Jurkat, Clone E6-1 (cell line): ENCODE results near the gene ADGRD1.

Source experiments
- DNase-seq: peaks from one replicate; pipeline ENCODE4 v3.0.0-alpha.2; 2011; ENCODE audit warnings: low read depth, low spot score
- H3K4me3 ChIP-seq: 2 replicates; pipeline ENCODE4 v1.5.1; 2011; ENCODE audit warnings: mild to moderate bottlenecking, low read length, control low read depth, moderate library complexity

ADGRD1 gene

DNA sequence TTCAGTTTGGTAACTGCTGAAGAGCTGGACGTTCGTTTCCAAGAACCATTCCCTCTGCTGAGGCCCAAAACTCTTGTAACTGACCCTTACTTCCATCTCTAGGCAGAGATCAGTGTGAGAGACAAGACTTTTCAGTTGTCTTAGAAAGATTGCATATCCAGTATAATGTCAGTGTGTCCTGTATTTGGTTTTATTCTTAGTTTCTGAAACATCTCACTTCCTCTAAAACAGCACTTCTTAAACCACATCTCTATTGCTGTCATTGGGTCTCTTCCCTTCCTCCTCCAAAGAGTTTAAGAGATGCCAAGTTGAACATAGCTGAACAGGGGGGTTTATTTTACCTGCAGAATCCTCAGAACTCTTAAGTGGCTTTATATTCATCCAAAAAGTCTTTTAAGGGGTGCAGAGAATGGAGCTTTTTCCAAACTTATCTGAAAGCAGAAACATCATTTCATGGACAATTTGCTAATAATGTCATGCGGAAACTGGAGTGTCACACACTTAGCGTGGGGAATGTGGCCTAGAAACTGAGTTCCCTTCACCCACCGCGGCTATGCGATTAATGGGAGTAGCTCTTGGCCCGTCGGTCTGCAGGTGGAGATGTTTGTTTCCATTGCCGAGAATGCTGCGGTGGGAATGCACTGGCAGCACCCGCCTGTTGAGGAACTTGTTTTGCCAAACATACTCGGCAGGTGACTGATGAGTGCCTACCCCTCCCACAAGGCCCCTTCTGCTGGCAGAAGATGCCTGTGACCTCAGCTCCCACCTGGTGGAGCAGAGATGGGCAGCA lies 148.2 kb downstream of the ADGRD1 start:
- DNase-seq = no peak
- H3K4me3 ChIP-seq = no peak overlapping the region

DNA sequence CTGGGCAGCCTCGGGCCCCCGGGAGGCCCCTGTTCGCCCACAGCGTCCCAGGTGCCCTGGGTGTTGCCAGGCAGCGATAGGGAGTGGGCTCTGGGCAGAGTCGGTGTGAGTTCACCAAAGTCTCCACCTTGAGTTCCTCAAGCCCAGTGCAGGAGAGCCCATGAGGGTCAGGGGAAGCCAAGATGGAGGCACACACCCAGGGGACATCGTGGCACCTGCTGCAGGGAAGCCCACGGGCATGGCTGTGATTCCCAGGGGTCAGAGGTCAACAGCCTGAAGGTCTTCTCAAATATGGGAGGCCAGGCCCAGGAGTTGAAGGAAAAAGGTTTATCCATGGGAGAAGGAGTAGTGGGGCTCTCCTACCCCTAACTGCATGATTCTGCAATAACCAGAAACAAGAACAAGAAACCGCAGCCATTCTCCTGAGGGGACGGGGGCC lies 148.8 kb downstream of the ADGRD1 start:
- H3K4me3 ChIP-seq = no peak overlapping the region
- no peak for DNase-seq

DNA sequence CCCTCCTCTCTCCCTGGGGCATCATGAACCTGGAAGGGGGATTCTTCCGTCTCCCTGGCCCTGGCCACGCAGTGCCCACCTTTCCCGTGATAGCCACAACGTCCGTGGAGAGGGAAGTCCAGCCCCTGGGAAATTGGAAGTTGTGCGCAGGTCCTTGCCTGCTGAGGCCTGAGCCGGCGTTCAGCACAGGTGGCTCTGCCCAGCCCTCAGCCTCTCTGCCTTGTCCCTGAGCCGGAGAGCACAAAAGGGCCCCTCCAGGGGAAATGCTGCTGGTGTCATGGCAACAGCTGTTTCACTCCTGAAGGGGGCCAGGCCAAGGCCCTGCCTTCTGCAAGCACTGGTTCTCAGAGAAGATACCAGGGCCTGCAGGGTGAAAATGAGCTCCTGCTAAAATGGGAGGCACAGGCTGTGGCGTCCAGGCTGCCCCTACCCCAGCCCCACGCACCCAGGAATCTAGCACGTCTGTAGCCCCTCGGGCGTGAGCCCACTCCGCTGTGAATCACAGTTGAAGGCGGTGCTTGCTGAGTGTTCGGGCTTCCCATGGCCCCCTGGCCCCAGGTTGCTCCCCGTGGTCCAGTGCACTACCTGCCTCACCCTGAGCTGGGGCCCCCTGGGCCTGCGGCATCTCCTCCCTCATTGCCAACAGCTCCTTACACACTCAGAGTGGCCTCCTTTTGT lies 149.4 kb downstream of the ADGRD1 start:
- no peak for DNase-seq

DNA sequence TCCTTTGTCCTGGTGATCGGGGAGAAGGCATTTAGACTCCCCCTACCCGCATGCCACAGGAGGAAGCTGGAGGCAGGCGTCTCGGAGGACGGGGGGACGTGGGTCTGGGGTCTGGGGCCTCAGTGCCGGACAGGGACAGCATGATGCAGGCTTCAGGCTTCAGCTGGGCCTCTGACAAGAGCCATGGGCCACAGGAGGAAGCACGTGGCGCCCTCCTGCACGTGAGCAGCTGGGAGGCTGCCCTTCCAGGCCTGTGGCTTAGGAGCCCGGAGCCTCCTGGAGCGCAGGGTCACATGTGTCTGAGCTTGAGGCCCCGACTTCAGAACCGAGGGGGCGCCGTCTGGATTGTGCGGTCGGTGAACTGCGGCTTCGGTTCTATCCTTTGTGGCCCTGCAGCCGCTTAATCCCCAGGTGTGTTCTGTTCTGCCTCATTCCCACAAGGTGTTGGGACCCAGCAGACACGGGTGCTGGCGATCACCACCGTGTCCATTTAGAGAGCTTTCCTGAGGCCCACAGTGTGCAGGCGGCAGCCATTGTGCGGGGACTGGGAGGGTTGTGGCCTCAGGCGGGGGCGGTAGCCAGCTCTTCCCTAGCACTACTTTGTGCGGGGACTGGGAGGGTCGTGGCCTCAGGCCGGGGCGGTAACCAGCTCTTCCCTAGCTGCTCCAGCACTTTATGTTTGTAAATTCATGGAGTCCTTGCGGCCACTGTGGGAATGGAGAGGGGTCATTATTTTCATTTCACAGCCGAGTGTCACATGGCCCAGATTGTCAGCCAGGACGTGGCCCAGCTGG lies 150.2 kb downstream of the ADGRD1 start:
- DNase-seq = no peak
- H3K4me3 ChIP-seq = no peak overlapping the region

More for the DNA sequence above, 149.4 kb downstream of the ADGRD1 start:
- H3K4me3 ChIP-seq = no peak overlapping the region

DNA sequence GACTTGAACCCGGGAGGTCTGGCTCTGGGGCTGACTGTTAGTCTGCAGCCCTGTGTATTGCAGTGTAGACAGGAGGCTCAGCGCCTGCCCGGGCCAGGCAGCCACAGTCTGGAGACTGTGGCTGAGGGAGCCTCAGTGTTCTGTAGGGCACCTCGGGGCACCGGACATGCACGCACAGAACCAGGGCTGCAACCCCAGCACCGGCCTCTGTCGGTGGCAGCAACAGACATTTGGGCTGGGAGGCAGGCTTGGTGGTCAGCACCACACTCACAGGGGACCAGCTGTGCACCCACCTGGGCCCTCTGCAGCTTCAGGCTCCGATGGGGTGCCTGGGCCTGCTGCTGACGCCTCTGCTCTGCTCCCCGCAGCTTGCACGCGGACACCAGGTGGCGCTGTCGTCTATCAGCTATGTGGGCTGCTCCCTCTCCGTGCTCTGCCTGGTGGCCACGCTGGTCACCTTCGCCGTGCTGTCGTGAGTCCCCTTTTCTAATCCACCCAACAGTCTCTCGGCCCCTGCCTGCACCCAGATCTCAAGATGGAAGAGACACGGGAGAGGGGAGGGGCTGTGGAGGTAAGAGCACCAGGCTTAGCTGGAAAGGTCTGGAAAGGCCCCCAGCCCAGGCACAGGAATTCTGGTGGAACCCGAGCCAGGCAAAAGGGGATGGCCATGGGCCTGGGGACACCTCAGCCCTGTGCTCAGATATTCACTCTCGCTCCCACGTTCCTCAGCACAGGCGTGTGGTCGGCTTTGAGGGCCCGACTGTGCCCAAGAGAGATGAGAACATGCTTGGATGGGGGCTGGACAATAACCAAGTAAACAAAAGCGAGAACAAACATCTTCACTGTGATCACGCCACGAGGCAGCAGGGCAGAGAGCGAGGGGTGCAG lies 151.0 kb downstream of the ADGRD1 start:
- no peak overlapping the region for H3K4me3 ChIP-seq
- DNase-seq = peak; percentile 41

DNA sequence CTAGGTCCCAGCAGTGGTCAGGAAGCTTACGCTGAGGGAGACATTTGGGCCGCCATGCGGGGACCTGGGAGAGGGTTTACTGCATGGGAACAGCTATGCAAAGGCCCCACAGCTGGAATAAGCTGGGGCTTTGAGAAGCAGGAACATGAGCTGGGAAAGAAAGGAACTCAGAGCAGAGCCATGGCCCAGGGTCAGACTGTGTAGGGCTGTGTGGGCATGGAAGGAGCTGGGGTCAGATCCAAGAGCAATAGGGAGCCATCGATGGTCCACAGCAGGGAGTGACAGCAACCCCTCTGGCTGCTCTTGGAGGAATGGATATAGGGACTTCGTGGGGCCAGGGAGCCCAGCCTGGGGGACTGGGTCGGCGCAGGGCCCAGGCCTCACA lies 151.6 kb downstream of the ADGRD1 start:
- no peak for DNase-seq
- H3K4me3 ChIP-seq = no peak overlapping the region

DNA sequence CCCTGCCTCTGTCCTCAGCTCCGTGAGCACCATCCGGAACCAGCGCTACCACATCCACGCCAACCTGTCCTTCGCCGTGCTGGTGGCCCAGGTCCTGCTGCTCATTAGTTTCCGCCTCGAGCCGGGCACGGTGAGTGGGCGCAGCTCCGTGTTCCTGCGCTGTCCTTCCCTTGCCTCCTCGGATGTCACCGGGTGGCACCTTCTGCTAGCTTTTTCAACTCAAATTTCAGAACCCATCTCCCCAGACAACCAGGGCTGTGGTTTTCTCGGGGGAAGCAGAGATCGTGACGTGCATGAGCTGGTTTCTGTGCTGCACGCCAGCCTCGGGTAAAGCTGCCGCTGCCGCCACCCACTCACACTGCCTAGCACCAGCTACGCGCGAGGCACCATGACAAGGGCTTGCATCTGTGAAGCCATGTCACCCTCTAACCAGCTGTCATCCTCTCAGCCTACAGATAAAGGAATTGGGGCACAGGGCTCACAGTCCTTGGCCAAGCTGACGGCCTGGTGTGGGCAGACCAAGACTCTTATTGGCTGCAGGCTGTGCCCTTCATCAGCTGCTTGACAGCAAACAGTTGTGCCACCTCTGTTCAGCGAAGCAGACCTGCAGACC lies 152.1 kb downstream of the ADGRD1 start:
- DNase-seq = no peak
- H3K4me3 ChIP-seq = no peak overlapping the region

DNA sequence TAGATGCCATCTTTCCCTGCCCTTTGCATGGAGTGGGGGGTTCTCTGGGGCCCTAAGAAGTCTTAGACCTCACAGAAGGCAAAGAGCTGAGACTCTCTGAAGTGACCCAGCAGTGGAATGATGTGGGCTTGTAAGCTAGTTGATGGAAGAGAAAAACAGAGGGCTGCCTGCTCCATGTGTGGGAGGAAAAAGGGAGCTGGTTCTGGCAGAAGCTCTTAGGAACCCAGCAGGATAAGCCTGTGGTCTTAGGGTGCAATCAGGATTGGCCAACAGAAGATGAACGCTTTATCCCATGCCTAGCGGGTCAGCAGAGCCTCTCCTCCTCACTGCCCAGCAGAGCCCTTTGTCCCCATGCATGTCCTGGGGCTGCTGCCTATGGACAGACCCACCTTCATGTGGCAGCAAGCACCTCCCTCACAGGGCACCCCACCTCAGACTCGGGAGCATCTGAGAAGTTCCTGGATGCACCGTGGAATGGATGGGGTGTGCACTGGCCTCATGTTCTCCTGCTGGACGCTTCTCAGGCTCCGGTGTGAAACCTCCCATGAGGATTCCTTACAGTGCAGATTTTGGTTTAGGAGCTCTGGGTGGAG lies 152.7 kb downstream of the ADGRD1 start:
- no peak for DNase-seq

DNA sequence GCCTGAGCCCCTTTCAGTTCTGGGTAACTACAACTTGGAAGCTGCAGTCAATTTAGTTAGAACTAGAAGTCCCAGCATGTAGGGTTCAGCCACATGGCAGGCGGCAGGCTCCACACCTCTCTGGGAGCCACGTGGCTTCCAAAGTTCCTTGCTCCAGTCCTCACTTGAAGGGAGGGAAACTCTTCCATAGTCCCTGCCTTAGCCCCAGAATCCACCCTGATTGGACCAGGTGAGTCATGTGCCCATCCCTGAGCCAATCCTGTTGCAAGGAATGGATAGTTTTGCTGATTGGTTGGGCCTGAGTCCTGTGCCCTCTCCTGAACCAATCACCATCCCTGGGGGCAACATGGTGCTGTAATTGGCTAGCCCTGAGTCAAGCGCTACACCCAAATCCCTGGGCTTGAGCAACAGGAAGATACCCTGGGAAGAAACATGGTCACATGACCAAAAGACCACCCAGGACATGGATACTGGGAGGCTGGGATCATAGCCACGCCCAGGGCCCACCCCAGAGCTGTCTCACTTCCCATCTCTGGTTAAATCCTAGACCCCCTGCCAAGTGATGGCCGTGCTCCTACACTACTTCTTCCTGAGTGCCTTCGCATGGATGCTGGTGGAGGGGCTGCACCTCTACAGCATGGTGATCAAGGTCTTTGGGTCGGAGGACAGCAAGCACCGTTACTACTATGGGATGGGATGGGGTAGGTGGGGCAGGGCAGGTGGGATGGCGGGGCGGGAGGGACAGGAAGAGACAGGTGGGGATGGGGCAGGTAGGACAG lies 154.7 kb downstream of the ADGRD1 start:
- no peak overlapping the region for H3K4me3 ChIP-seq
- DNase-seq = no peak

More for the DNA sequence above, 152.7 kb downstream of the ADGRD1 start:
- H3K4me3 ChIP-seq = no peak overlapping the region

DNA sequence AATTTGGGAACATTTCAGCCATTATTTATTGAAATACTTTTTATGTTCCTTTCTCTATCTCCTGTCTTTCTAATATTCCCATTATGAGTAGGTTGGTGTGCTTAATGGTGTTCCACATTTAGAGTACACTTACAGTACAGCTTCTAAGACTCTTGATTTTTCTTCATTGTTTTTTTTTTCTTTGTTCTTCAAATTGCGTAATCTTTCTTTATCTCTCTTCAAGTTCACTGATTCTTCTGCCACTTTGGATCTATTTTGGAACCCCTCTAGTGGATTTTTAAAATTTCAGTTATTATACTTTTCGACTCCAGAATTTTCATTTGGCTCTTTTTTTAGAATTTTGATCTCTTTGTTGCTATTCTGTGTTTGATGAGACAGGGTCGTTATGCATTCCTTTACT lies 157.7 kb downstream of the ADGRD1 start:
- no peak overlapping the region for H3K4me3 ChIP-seq

DNA sequence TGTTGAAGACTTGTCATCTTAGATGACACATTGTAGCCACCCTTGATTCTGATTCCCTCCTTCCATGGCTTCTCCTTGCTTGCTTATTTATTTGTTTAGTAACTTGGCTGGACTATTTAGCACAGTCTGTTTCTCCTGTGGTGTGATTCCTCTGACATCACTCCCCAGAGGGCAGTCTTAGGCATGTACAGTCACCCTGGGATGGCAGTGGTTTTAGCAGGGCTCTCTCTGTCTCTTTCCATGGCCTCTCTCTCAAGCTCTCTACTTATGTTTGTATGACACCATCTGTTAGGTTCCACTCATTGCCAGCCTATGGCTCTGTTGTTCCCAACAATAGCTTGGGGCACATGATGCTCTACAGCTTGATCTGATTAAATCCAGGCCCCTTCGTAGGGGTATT lies 158.3 kb downstream of the ADGRD1 start:
- H3K4me3 ChIP-seq = no peak overlapping the region
- no peak for DNase-seq

More for the DNA sequence above, 157.7 kb downstream of the ADGRD1 start:
- DNase-seq = no peak

DNA sequence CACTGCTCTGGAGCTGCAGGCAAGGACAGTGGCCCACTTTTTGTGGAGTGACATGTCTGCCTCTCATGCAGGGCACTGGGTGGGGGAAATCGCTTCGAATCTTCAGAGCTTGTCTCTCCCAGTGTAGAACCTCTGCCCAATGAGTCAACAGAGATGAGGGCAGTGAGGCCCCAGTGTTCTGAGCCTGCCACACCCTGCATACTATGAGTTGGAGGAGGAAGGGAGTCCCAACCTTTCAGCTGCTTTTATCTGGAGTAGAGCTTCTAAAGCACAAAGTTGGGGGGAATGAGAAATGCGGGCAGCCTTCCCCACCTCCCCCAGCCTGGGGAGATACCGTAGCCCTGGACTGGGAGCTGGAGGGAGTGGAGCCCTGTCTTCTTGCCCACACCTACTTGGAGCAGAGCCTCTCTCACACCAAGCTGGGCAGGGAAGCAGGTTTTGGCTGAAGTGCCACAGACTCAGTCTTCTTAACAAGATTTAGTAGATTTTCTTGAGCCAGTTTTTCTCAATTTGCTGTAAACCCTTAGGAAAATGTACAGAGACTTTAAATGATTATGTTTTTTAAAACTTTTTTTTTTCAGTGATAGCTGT lies 159.1 kb downstream of the ADGRD1 start:
- no peak for DNase-seq
- no peak overlapping the region for H3K4me3 ChIP-seq

DNA sequence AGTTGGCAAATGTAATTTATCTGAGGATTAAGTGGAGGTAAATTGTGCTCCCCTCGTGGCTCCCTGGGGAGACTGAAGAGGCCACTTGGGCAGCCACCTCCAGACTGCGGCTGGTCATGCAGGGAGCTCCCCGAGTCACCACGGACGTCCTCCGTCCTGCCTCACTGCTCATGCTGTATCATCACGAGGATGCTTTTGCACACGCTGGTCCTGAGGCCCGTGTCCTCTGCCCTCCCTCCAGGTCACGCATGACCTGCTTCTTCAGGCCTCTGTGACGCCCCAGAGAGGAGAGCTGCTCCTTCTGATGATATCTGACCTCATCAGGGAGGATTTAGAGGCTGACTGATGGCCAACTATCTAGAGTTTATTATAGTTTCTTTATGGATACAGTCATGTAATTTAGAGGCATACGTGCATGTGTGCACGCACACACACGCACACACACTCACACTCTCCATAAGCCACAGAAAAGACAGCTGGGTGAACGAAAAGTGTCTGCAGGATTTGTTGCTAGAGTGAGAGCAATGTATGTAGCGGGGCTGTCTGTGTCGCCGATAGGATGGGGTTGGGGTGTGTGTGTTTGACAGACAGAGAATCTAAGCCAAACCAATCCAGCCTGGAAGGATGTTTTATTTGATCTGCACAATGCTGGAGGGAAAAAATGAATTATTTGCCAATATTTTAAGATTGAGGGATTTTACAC lies 160.0 kb downstream of the ADGRD1 start:
- no peak overlapping the region for H3K4me3 ChIP-seq
- no peak for DNase-seq

DNA sequence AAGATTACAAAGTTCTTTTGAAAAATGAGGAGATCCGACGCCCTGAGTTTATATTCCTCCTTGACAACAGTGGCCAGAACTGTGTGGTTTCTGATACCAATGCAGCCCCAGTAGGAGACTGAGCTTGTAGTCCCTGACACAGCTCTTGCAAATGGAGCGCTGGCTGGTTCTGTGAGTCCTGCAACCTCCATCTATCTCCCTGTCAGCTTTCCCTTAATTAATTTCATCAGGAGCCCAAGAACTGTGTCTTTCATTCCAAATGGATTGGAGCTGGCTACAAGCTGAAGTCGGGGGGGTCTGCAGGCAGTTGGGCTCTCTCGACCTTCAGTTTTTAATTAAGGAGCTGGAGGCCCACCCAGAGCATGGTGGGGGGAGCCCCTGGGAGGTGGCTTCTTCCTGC lies 160.6 kb downstream of the ADGRD1 start:
- no peak overlapping the region for H3K4me3 ChIP-seq
- DNase-seq = no peak

DNA sequence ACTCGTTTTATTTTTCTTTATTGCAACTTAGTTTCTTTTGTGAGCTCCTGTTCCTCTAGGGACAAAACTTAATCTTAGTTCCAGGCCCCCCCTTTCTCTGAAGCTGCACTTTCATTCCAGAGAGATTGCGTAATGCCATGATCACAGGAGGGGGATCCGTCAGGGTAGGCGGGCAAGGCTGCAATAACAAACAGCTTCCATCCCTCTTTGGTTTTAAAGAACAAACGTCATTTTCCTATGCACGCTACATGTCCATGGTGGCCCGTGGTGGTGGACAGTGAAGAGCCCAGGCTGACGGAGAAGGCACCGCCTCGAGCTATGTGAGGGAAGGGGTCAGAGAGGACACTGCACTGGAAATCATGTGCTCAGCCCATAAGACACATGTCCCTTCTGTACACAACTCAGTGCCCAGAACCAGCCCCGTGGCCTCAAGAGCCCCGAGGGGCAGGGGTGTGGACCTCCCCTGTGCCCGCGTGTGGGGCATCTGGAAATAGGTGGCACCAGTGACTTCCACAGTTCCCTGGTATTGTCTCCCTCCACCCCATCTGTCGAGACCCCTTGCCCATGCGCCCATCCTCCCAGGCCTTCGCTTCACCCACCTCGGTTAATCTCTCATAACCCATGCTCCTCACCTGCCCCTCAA lies 161.4 kb downstream of the ADGRD1 start:
- no peak for DNase-seq
- H3K4me3 ChIP-seq = no peak overlapping the region
